ENCODE data around the gene KIF6.

DNA sequence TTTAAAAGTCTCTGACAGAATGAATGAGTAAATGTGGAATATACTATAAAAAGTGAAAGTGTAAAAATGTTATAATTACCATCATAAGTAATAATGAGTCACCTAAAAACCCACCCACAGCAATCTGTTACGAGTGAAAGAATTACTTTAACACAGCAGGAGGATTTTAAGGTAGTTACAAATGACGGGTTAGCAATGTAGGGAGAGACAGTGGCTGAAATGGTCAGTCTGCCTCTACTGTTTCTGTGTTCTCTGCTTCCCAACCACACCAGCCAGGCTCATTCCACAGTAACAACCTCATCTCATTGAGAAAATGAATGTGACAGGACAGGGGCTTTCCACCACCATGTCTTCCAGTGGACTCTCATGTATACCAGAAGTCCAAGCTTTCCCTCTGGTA is 278.3 kb downstream of the KIF6 start:
- TF ChIP-seq, protein P1, sequence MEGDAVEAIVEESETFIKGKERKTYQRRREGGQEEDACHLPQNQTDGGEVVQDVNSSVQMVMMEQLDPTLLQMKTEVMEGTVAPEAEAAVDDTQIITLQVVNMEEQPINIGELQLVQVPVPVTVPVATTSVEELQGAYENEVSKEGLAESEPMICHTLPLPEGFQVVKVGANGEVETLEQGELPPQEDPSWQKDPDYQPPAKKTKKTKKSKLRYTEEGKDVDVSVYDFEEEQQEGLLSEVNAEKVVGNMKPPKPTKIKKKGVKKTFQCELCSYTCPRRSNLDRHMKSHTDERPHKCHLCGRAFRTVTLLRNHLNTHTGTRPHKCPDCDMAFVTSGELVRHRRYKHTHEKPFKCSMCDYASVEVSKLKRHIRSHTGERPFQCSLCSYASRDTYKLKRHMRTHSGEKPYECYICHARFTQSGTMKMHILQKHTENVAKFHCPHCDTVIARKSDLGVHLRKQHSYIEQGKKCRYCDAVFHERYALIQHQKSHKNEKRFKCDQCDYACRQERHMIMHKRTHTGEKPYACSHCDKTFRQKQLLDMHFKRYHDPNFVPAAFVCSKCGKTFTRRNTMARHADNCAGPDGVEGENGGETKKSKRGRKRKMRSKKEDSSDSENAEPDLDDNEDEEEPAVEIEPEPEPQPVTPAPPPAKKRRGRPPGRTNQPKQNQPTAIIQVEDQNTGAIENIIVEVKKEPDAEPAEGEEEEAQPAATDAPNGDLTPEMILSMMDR (IDR thresholded peaks at IDR 0.05; ENCODE audit: low read length): no peak
- TF ChIP-seq EZH2 (IDR thresholded peaks at IDR 0.05; ENCODE audit: borderline replicate concordance, low read length): no peak

All from OCI-LY1 (cell line).